Parathyroid adenoma (tissue), 2 donors: ENCODE data around the gene CFAP46.

Experiments
- H2AFZ ChIP-seq: fragments of 300-600 bp; sonication (generic); one replicate; pipeline ENCODE4 v1.7.0; 2017; ENCODE audit warnings: antibody characterized with exemption, mild to moderate bottlenecking
- H3K27ac ChIP-seq: fragments of 300-600 bp; sonication (generic); one replicate; pipeline ENCODE4 v1.7.0; 2017
- H3K27me3 ChIP-seq: fragments of 300-600 bp; sonication (generic); one replicate; pipeline ENCODE4 v1.7.0; 2017; ENCODE audit warnings: low read length; ENCODE audit not compliant: control insufficient read depth, insufficient read depth
- H3K36me3 ChIP-seq: fragments of 300-600 bp; sonication (generic); one replicate; pipeline ENCODE4 v1.7.0; 2017; ENCODE audit warnings: low read length; ENCODE audit not compliant: control insufficient read depth, insufficient read depth
- H3K4me1 ChIP-seq: fragments of 300-600 bp; sonication (generic); one replicate; pipeline ENCODE4 v1.7.0; 2017; ENCODE audit warnings: control low read depth
- H3K4me2 ChIP-seq: fragments of 300-600 bp; sonication (generic); one replicate; pipeline ENCODE4 v1.7.0; 2017; ENCODE audit warnings: low read length
- H3K4me3 ChIP-seq: fragments of 300-600 bp; sonication (generic); one replicate; pipeline ENCODE4 v1.7.0; 2017; ENCODE audit warnings: low read depth, low read length
- H3K79me2 ChIP-seq: fragments of 300-600 bp; sonication (generic); one replicate; pipeline ENCODE4 v1.7.0; 2017; ENCODE audit warnings: control low read depth
- H3K9ac ChIP-seq: fragments of 300-600 bp; sonication (generic); one replicate; pipeline ENCODE4 v1.7.0; 2017; ENCODE audit warnings: mild to moderate bottlenecking
- H3K9me3 ChIP-seq: fragments of 300-600 bp; sonication (generic); one replicate; pipeline ENCODE4 v1.7.0; 2017; ENCODE audit warnings: low read length; ENCODE audit not compliant: control insufficient read depth
- TF ChIP-seq, protein P1 (sequence below): fragments of 300-600 bp; sonication (generic); IDR thresholded peaks from one replicate; pipeline ENCODE4 v1.7.0; 2017; ENCODE audit warnings: antibody characterized with exemption, mild to moderate bottlenecking
- donor health status: primary hyperparathyroidism.

Gene CFAP46

GRCh38 chr10:132921086-132921485 lies 21.3 kb downstream of the CFAP46 start:
- Histone ChIP-seq H3K36me3 (no peaks in the 10 kb centered on the region), H3K79me2 (no peaks in the 10 kb centered on the region), H3K4me1 (no peaks in the 10 kb centered on the region), H3K27ac (no peak overlapping the region), H2AFZ (no peak overlapping the region), H3K4me3 (no peak overlapping the region), H3K9me3 (no peaks in the 10 kb centered on the region), H3K27me3 (no peaks in the 10 kb centered on the region), H3K9ac (no peak overlapping the region), H3K4me2 (no peak overlapping the region)
- TF ChIP-seq, protein P1, sequence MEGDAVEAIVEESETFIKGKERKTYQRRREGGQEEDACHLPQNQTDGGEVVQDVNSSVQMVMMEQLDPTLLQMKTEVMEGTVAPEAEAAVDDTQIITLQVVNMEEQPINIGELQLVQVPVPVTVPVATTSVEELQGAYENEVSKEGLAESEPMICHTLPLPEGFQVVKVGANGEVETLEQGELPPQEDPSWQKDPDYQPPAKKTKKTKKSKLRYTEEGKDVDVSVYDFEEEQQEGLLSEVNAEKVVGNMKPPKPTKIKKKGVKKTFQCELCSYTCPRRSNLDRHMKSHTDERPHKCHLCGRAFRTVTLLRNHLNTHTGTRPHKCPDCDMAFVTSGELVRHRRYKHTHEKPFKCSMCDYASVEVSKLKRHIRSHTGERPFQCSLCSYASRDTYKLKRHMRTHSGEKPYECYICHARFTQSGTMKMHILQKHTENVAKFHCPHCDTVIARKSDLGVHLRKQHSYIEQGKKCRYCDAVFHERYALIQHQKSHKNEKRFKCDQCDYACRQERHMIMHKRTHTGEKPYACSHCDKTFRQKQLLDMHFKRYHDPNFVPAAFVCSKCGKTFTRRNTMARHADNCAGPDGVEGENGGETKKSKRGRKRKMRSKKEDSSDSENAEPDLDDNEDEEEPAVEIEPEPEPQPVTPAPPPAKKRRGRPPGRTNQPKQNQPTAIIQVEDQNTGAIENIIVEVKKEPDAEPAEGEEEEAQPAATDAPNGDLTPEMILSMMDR = no peak

GRCh38 chr10:132920101-132920925 lies 22.1 kb downstream of the CFAP46 start:
- TF ChIP-seq, protein P1 = no peak
- Histone ChIP-seq H3K4me1 (no peaks in the 10 kb centered on the region), H3K4me3 (no peak overlapping the region), H3K27me3 (no peaks in the 10 kb centered on the region), H3K9ac (no peak overlapping the region), H2AFZ (no peak overlapping the region), H3K27ac (no peak overlapping the region), H3K4me2 (no peak overlapping the region), H3K36me3 (no peaks in the 10 kb centered on the region), H3K79me2 (no peaks in the 10 kb centered on the region), H3K9me3 (no peaks in the 10 kb centered on the region)

DNA sequence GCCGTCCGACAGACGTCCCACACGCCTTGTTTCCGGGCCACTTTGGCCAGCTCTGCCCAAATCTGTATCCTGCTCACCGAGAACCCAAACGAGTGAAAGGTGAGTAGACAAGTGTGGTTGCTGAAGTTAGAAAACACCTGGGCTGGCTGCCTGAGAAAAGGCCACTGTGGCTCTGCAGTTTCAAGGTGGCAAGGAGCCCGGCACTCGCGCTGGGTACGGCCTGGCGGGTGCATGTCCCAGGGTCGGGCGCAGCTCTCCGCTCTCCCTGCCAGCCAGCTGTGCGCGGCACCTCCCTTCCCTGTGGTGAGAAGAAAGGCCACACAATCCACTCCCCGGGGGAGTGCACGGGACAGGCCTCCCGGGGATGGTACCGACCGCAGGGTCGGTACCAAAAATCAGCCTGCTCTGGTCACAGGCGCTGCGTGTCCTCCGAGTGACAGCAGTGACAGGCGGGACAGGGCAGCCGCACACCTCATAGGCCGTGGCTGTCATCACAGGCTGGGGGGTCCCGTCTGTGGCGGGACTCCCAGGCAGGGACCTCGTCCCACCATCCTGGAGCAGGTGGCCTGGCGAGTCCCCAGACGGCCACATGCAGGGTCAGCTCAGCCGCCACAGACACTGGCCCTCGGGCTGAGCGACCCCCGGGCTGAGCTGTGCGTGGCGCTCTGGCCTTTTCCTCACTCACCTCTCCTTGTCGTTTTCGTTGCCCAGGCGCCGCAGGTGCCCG lies 22.8 kb downstream of the CFAP46 start:
- Histone ChIP-seq H3K36me3 (no peaks in the 10 kb centered on the region), H3K79me2 (no peaks in the 10 kb centered on the region), H2AFZ (no peak overlapping the region), H3K27ac (no peak overlapping the region), H3K27me3 (no peaks in the 10 kb centered on the region), H3K4me2 (no peak overlapping the region), H3K9ac (no peak overlapping the region), H3K4me3 (no peak overlapping the region), H3K4me1 (no peaks in the 10 kb centered on the region), H3K9me3 (no peaks in the 10 kb centered on the region)
- TF ChIP-seq, protein P1 = no peak

- Histone ChIP-seq H3K27me3 (no peaks in the 10 kb centered on the region), H3K4me2 (no peak overlapping the region), H3K4me1 (no peaks in the 10 kb centered on the region), H3K9me3 (no peaks in the 10 kb centered on the region), H3K9ac (no peak overlapping the region), H3K27ac (no peak overlapping the region), H3K4me3 (no peak overlapping the region), H3K79me2 (no peaks in the 10 kb centered on the region), H2AFZ (no peak overlapping the region), H3K36me3 (no peaks in the 10 kb centered on the region)
- TF ChIP-seq, protein P1 = no peak
These were observed 23.6 kb downstream of the CFAP46 start for GRCh38 chr10:132918617-132919373.
